HepG2 (cell line): Measurements from ENCODE around the gene TMEM198. TPM values are rescaled to one million over a fixed set of nuclear protein-coding genes. Genes with fewer than 3 reads are reported as not detected.

Source experiments
- ELF4 ChIP-seq: sonication (generic); formaldehyde crosslinking; IDR thresholded peaks from 2 replicates; pipeline ENCODE4 v1.5.0; 2020; ENCODE audit warnings: missing genetic modification reagents, mild to moderate bottlenecking, moderate library complexity, borderline replicate concordance
- ETV5 ChIP-seq: IDR thresholded peaks from 2 replicates; pipeline ENCODE4 v1.6.1; 2018; ENCODE audit warnings: missing biosample characterization, missing genetic modification reagents, inconsistent platforms, borderline replicate concordance
- HMG20A ChIP-seq: IDR thresholded peaks from 2 replicates; pipeline ENCODE4 v1.6.1; 2016; ENCODE audit warnings: borderline replicate concordance
- NR3C1 ChIP-seq: sonication (generic); formaldehyde crosslinking; IDR thresholded peaks from 2 replicates; pipeline ENCODE4 v1.4.0; 2020; ENCODE audit warnings: missing genetic modification reagents
- PHB2 ChIP-seq: fragments of 450-650 bp; IDR thresholded peaks from 2 replicates; pipeline ENCODE4 v1.6.1; 2018; ENCODE audit not compliant: partially characterized antibody
- YY1 ChIP-seq: IDR thresholded peaks from 2 replicates; pipeline ENCODE4 v1.6.1; 2011; ENCODE audit warnings: low read length, low read depth, moderate library complexity, mild to moderate bottlenecking; ENCODE audit not compliant: insufficient read depth, insufficient replicate concordance
- ZFP1 ChIP-seq: IDR thresholded peaks from 2 replicates; pipeline ENCODE4 v1.6.1; 2016
- ZNF558 ChIP-seq: sonication (generic); formaldehyde crosslinking; IDR thresholded peaks from 2 replicates; pipeline ENCODE4 v1.9.0; 2022; ENCODE audit warnings: mild to moderate bottlenecking, missing genetic modification reagents, borderline replicate concordance
- ZNF644 ChIP-seq: IDR thresholded peaks from 2 replicates; pipeline ENCODE4 v1.6.1; 2016; ENCODE audit warnings: low read depth
- polyA plus RNA-seq, 8 experiments: library from polyadenylated mRNA; depleted of rRNA in 3 of 8; stranded (reverse) in 7 of 8; unstranded in 1 of 8; fragments of >200 nt; fragmentation: Illumina TruSeq in 4 of 8; extraction: Trizol in 4 of 8; gene quantifications; 2 replicates each; pipeline versions ENCODE4 v1.2.1 to v1.2.3, GENCODE V29; 2011 to 2016; ENCODE audit warnings: low read depth in 4 of 8, missing spikeins in 1 of 8, mixed read lengths in 1 of 8; ENCODE audit not compliant: insufficient read depth in 1 of 8
- total RNA-seq, 5 experiments: library from RNA; depleted of rRNA; stranded (reverse); fragments of >200 nt; fragmentation: Illumina TruSeq; extraction: Trizol; gene quantifications; 2 replicates each; pipeline ENCODE4 v1.2.3, GENCODE V29; 2016; ENCODE audit warnings: low read depth in 1 of 5
- TF ChIP-seq, protein P1 (sequence below): sonication (generic); formaldehyde crosslinking; IDR thresholded peaks from 2 replicates; pipeline ENCODE4 v1.4.0; 2020; ENCODE audit warnings: missing genetic modification reagents
- TF ChIP-seq, protein P2 (sequence below): sonication (generic); formaldehyde crosslinking; IDR thresholded peaks from 2 replicates; pipeline ENCODE4 v1.4.0; 2020; ENCODE audit warnings: mild to moderate bottlenecking, missing genetic modification reagents
- TF ChIP-seq, protein P3 (sequence below): sonication (generic); formaldehyde crosslinking; IDR thresholded peaks from 2 replicates; pipeline ENCODE4 v1.4.0; 2020; ENCODE audit warnings: missing genetic modification reagents, borderline replicate concordance

TMEM198 gene
- total and polyA plus RNA-seq, 2 of the 13 experiments (the other 11 are each of a cell fraction or from before 2014, with no cell fraction given): 17.3 to 23.5 TPM

DNA sequence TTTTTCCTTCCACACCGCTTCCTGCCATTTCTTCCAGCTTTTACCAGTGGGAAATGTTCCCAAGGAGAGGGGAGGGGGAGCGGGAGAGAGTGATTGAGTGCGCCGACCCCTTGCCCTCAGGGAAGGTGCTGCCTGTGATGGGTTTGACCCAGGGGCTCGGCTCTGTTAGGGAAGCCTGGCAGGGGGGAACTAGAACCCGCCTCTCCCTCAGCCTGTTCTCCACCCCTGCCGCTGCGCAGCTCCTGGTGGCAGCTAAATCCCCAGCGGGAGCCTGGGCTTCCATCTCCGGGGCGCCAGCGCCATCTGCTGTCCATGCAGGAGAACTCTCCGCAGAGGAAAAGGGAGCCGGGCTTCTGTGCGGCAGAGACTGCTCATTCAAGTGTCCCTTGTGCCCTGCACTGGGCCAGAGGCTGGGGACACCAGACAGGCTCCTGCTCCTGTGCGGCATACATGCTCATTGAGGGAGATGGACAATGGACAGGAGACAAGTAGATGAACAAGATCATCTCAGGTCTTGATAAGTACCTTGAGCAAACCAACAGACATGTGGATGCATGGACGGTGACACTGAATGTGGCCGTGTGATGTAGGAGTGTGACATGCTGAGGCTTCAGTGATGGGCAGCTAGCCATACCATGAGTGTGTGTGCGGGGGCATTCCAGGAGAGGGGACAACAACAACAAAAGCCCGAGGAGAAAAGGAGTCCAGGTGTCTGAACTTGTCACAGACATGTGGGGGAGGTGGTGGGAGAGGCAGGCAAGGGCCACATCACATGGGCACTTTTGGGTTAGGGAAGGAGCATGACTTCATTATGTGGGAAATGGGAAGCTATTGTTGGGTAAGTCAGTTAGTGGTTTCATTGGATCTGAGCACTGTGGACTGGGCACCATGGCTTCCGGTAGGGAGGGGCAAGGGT is 13.5 kb upstream of the TMEM198 start (continued):
- TF ChIP-seq, protein P1, sequence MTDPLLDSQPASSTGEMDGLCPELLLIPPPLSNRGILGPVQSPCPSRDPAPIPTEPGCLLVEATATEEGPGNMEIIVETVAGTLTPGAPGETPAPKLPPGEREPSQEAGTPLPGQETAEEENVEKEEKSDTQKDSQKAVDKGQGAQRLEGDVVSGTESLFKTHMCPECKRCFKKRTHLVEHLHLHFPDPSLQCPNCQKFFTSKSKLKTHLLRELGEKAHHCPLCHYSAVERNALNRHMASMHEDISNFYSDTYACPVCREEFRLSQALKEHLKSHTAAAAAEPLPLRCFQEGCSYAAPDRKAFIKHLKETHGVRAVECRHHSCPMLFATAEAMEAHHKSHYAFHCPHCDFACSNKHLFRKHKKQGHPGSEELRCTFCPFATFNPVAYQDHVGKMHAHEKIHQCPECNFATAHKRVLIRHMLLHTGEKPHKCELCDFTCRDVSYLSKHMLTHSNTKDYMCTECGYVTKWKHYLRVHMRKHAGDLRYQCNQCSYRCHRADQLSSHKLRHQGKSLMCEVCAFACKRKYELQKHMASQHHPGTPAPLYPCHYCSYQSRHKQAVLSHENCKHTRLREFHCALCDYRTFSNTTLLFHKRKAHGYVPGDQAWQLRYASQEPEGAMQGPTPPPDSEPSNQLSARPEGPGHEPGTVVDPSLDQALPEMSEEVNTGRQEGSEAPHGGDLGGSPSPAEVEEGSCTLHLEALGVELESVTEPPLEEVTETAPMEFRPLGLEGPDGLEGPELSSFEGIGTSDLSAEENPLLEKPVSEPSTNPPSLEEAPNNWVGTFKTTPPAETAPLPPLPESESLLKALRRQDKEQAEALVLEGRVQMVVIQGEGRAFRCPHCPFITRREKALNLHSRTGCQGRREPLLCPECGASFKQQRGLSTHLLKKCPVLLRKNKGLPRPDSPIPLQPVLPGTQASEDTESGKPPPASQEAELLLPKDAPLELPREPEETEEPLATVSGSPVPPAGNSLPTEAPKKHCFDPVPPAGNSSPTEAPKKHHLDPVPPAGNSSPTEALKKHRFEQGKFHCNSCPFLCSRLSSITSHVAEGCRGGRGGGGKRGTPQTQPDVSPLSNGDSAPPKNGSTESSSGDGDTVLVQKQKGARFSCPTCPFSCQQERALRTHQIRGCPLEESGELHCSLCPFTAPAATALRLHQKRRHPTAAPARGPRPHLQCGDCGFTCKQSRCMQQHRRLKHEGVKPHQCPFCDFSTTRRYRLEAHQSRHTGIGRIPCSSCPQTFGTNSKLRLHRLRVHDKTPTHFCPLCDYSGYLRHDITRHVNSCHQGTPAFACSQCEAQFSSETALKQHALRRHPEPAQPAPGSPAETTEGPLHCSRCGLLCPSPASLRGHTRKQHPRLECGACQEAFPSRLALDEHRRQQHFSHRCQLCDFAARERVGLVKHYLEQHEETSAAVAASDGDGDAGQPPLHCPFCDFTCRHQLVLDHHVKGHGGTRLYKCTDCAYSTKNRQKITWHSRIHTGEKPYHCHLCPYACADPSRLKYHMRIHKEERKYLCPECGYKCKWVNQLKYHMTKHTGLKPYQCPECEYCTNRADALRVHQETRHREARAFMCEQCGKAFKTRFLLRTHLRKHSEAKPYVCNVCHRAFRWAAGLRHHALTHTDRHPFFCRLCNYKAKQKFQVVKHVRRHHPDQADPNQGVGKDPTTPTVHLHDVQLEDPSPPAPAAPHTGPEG (CRISPR knock-in tag): no peak
- TF ChIP-seq HMG20A (CRISPR knock-in tag) (no peak), NR3C1 (no peak), YY1 (peak; percentile 54), ZFP1 (CRISPR knock-in tag) (no peak), PHB2 (no peak), ZNF558 (CRISPR knock-in tag) (no peak), ETV5 (CRISPR knock-in tag) (peak; percentile 33; the same call in 1 of the 2 replicates), ZNF644 (CRISPR knock-in tag) (no peak), ELF4 (CRISPR knock-in tag) (no peak)
- TF ChIP-seq, protein P2, sequence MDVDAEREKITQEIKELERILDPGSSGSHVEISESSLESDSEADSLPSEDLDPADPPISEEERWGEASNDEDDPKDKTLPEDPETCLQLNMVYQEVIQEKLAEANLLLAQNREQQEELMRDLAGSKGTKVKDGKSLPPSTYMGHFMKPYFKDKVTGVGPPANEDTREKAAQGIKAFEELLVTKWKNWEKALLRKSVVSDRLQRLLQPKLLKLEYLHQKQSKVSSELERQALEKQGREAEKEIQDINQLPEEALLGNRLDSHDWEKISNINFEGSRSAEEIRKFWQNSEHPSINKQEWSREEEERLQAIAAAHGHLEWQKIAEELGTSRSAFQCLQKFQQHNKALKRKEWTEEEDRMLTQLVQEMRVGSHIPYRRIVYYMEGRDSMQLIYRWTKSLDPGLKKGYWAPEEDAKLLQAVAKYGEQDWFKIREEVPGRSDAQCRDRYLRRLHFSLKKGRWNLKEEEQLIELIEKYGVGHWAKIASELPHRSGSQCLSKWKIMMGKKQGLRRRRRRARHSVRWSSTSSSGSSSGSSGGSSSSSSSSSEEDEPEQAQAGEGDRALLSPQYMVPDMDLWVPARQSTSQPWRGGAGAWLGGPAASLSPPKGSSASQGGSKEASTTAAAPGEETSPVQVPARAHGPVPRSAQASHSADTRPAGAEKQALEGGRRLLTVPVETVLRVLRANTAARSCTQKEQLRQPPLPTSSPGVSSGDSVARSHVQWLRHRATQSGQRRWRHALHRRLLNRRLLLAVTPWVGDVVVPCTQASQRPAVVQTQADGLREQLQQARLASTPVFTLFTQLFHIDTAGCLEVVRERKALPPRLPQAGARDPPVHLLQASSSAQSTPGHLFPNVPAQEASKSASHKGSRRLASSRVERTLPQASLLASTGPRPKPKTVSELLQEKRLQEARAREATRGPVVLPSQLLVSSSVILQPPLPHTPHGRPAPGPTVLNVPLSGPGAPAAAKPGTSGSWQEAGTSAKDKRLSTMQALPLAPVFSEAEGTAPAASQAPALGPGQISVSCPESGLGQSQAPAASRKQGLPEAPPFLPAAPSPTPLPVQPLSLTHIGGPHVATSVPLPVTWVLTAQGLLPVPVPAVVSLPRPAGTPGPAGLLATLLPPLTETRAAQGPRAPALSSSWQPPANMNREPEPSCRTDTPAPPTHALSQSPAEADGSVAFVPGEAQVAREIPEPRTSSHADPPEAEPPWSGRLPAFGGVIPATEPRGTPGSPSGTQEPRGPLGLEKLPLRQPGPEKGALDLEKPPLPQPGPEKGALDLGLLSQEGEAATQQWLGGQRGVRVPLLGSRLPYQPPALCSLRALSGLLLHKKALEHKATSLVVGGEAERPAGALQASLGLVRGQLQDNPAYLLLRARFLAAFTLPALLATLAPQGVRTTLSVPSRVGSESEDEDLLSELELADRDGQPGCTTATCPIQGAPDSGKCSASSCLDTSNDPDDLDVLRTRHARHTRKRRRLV: no peak
- TF ChIP-seq, protein P3, sequence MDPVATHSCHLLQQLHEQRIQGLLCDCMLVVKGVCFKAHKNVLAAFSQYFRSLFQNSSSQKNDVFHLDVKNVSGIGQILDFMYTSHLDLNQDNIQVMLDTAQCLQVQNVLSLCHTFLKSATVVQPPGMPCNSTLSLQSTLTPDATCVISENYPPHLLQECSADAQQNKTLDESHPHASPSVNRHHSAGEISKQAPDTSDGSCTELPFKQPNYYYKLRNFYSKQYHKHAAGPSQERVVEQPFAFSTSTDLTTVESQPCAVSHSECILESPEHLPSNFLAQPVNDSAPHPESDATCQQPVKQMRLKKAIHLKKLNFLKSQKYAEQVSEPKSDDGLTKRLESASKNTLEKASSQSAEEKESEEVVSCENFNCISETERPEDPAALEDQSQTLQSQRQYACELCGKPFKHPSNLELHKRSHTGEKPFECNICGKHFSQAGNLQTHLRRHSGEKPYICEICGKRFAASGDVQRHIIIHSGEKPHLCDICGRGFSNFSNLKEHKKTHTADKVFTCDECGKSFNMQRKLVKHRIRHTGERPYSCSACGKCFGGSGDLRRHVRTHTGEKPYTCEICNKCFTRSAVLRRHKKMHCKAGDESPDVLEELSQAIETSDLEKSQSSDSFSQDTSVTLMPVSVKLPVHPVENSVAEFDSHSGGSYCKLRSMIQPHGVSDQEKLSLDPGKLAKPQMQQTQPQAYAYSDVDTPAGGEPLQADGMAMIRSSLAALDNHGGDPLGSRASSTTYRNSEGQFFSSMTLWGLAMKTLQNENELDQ (CRISPR knock-in tag): no peak
